ENCODE results near the gene LCOR. TPM values are rescaled to one million over a fixed set of nuclear protein-coding genes. Genes with fewer than 3 reads are reported as not detected.

Gene LCOR
- total RNA-seq, 4 donors from 2014 or later, result 22.3 to 220 (median 38.5) TPM

- no peak for ATAC-seq
Measured at GRCh38 chr10:96971324-96971723, 139.2 kb downstream of the LCOR start.

GRCh38 chr10:96972264-96972663 lies 140.2 kb downstream of the LCOR start:
- no peak for TF ChIP-seq POLR2AphosphoS5 (IDR thresholded peaks at IDR 0.05)
- TF ChIP-seq EP300 (IDR thresholded peaks at IDR 0.05), result no peak
- no peak for TF ChIP-seq CTCF (IDR thresholded peaks at IDR 0.05)
- no peak for TF ChIP-seq POLR2A (IDR thresholded peaks at IDR 0.05)
- Histone ChIP-seq H3K4me1 (no peaks in the 10 kb centered on the region), H3K4me3 (no peak overlapping the region), H3K27me3 (no peaks in the 10 kb centered on the region), H3K36me3 (no peaks in the 10 kb centered on the region), H3K27ac (no peak overlapping the region), H3K9me3 (no peaks in the 10 kb centered on the region)
- no peak for ATAC-seq
- WGBS, 2 donors (ENCODE audit: low coverage in 1 of 2), result 83 to 88% methylated on average over 1 of the region's 1 CpG

More at GRCh38 chr10:96971324-96971723, 139.2 kb downstream of the LCOR start:
- Histone ChIP-seq H3K9me3 (no peaks in the 10 kb centered on the region), H3K4me1 (no peaks in the 10 kb centered on the region), H3K27ac (no peak overlapping the region), H3K27me3 (no peaks in the 10 kb centered on the region), H3K4me3 (no peak overlapping the region), H3K36me3 (peaks cover 0 to 4% of the 10 kb centered on the region in 2 donors)
- 90 to 94% methylated on average over 2 of the region's 2 CpGs for WGBS, 2 donors (ENCODE audit: low coverage in 1 of 2)
- no peak for TF ChIP-seq CTCF (IDR thresholded peaks at IDR 0.05)
- no peak for TF ChIP-seq POLR2AphosphoS5 (IDR thresholded peaks at IDR 0.05)
- TF ChIP-seq POLR2A (IDR thresholded peaks at IDR 0.05), result no peak
- no peak for TF ChIP-seq EP300 (IDR thresholded peaks at IDR 0.05)

GRCh38 chr10:96973809-96974747 lies 142.0 kb downstream of the LCOR start:
- no peaks in the 10 kb centered on the region for H3K36me3 ChIP-seq
- H3K4me1 ChIP-seq, result no peaks in the 10 kb centered on the region
- no peak for TF ChIP-seq CTCF (IDR thresholded peaks at IDR 0.05)
- no peak for TF ChIP-seq POLR2AphosphoS5 (IDR thresholded peaks at IDR 0.05)
- TF ChIP-seq EP300 (IDR thresholded peaks at IDR 0.05), result no peak
- no peak for TF ChIP-seq POLR2A (IDR thresholded peaks at IDR 0.05)
- H3K27me3 ChIP-seq, result no peaks in the 10 kb centered on the region
- no peak for ATAC-seq
- no peak overlapping the region for H3K4me3 ChIP-seq
- H3K9me3 ChIP-seq, result no peaks in the 10 kb centered on the region
- H3K27ac ChIP-seq, result no peak overlapping the region
- 54 to 67% methylated on average over 5 of the region's 5 CpGs for WGBS, 2 donors (ENCODE audit: low coverage in 1 of 2)

GRCh38 chr10:96975136-96975535 lies 143.0 kb downstream of the LCOR start:
- Histone ChIP-seq H3K4me1 (no peaks in the 10 kb centered on the region), H3K9me3 (no peaks in the 10 kb centered on the region), H3K4me3 (no peak overlapping the region), H3K27me3 (no peaks in the 10 kb centered on the region), H3K36me3 (no peaks in the 10 kb centered on the region), H3K27ac (no peak overlapping the region)
- WGBS, 2 donors (ENCODE audit: low coverage in 1 of 2), result 68 to 88% methylated on average over 2 of the region's 2 CpGs
- TF ChIP-seq POLR2AphosphoS5 (IDR thresholded peaks at IDR 0.05), result no peak
- TF ChIP-seq EP300 (IDR thresholded peaks at IDR 0.05), result no peak
- no peak for TF ChIP-seq CTCF (IDR thresholded peaks at IDR 0.05)
- TF ChIP-seq POLR2A (IDR thresholded peaks at IDR 0.05), result no peak
- ATAC-seq, result no peak
